Gastroesophageal sphincter (tissue), 4 donors: ENCODE results near the gene SLC66A2. TPM values are rescaled to one million over a fixed set of nuclear protein-coding genes. Genes with fewer than 3 reads are reported as not detected.

Experiments used
- ATAC-seq: fragments of 150-250 bp; one replicate; pipeline ENCODE4 v1.9.1; 2016; ENCODE audit warnings: mild to moderate bottlenecking, moderate library complexity
- H3K27ac ChIP-seq, 4 donors: fragments of 200-600 bp; sonication (generic) in 3 of 4; 1 replicate in 3 of 4; 2 replicates in 1 of 4; pipeline ENCODE4 v1.5.1; 2016 to 2019
- H3K27me3 ChIP-seq: fragments of 200-600 bp; sonication (generic); one replicate; pipeline ENCODE4 v1.5.1; 2019
- H3K36me3 ChIP-seq, 2 donors: fragments of 200-600 bp; sonication (generic); one replicate each; pipeline ENCODE4 v1.5.1; 2019; ENCODE audit warnings: control low read depth in 1 of 2
- H3K4me1 ChIP-seq, 3 donors: fragments of 200-600 bp; sonication (generic); 1 replicate in 2 of 3; 2 replicates in 1 of 3; pipeline ENCODE4 v1.5.1; 2016 to 2019; ENCODE audit warnings: control low read depth in 2 of 3
- H3K4me3 ChIP-seq, 2 donors: fragments of 200-600 bp; sonication (generic); one replicate each; pipeline ENCODE4 v1.5.1; 2019; ENCODE audit warnings: mild to moderate bottlenecking in 1 of 2, moderate library complexity in 1 of 2
- H3K9me3 ChIP-seq, 3 donors: fragments of 200-600 bp; sonication (generic); one replicate each; pipeline ENCODE4 v1.5.1; 2017 to 2019; ENCODE audit warnings: control low read depth in 2 of 3
- EP300 ChIP-seq: sonication (generic); formaldehyde crosslinking; IDR thresholded peaks from one replicate; pipeline ENCODE4 v1.6.1; 2017; ENCODE audit warnings: antibody characterized with exemption, mild to moderate bottlenecking
- POLR2A ChIP-seq, 2 donors: fragments of 450-650 bp; IDR thresholded peaks; one replicate each; pipeline ENCODE4 v1.6.1; 2017; ENCODE audit warnings: antibody characterized with exemption in 2 of 2, mild to moderate bottlenecking in 2 of 2, moderate library complexity in 1 of 2
- POLR2AphosphoS5 ChIP-seq: sonication (generic); formaldehyde crosslinking; IDR thresholded peaks from one replicate; pipeline ENCODE4 v1.6.1; 2017; ENCODE audit warnings: antibody characterized with exemption
- WGBS, 2 donors: methylation state at CpG; one replicate each; pipeline ENCODE4 v1.1.5; 2018; ENCODE audit warnings: low coverage in 1 of 2; 5-methylcytosine and 5-hydroxymethylcytosine counted together
- total RNA-seq, 4 donors: library from RNA; depleted of rRNA; stranded (reverse); fragments of >200 nt; gene quantifications; one replicate each; pipeline ENCODE4 v1.1.0, GENCODE V29; 2016
- TF ChIP-seq, protein P1 (sequence below), 4 experiments: fragments of 200-600 bp in 2 of 4; fragments of 450-650 bp in 2 of 4; sonication (generic) in 1 of 4; IDR thresholded peaks; one replicate each; pipeline ENCODE4 v1.5.1; 2017 to 2019; ENCODE audit warnings: antibody characterized with exemption in 4 of 4, mild to moderate bottlenecking in 2 of 4, moderate library complexity in 2 of 4

SLC66A2 gene
- total RNA-seq, 4 donors from 2014 or later: 32.2 to 42.6 (median 35.6) TPM

DNA sequence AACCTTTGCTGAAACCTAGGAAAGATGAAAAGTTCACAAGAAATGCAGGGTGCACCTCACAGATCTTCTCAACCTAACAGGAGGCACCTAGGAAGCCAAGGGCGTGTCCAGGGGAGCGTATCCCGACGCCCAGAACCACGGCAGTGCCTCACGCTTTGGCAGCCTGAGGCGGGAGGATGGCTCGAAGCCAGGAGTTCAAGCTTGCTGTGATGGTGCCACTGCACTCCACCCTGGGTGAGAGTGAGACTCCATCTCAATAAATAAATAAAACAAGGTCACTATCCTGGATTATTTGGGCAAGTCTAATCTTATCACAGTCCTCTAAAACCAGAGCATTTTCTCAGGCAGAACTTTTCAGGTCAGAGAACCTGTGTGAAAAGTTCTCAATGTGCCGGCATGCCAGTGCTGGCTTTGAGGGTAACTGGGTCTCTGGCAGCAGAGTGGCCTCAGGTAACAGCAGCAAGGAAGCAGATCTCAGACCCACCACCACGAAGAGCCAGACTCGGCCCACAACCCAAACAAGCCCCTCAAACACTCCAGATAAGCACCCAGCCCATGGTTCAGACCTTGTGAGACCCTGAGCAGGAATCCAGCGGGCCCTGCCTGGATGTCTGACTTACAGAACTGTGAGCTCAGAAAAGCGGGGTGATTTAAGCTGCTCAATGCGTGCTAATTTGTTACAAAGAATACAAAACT is 24.7 kb upstream of the SLC66A2 start:
- 74 to 82% methylated on average over 6 to 10 of the region's 14 CpGs for WGBS, 2 donors
- H3K9me3 ChIP-seq: no peaks in the 10 kb centered on the region
- H3K36me3 ChIP-seq: peaks cover 0 to 52% of the 10 kb centered on the region in 2 donors
- no peak overlapping the region for H3K27ac ChIP-seq
- ATAC-seq: no peak
- peaks cover 0 to 10% (median 0%) of the 10 kb centered on the region in 3 donors for H3K4me1 ChIP-seq
- H3K27me3 ChIP-seq: no peaks in the 10 kb centered on the region
- no peak overlapping the region for H3K4me3 ChIP-seq
- TF ChIP-seq POLR2AphosphoS5: no peak
- TF ChIP-seq, protein P1, sequence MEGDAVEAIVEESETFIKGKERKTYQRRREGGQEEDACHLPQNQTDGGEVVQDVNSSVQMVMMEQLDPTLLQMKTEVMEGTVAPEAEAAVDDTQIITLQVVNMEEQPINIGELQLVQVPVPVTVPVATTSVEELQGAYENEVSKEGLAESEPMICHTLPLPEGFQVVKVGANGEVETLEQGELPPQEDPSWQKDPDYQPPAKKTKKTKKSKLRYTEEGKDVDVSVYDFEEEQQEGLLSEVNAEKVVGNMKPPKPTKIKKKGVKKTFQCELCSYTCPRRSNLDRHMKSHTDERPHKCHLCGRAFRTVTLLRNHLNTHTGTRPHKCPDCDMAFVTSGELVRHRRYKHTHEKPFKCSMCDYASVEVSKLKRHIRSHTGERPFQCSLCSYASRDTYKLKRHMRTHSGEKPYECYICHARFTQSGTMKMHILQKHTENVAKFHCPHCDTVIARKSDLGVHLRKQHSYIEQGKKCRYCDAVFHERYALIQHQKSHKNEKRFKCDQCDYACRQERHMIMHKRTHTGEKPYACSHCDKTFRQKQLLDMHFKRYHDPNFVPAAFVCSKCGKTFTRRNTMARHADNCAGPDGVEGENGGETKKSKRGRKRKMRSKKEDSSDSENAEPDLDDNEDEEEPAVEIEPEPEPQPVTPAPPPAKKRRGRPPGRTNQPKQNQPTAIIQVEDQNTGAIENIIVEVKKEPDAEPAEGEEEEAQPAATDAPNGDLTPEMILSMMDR (IDR thresholded peaks at IDR 0.05): no peak
- no peak for TF ChIP-seq EP300
- TF ChIP-seq POLR2A (IDR thresholded peaks at IDR 0.05): no peak

DNA sequence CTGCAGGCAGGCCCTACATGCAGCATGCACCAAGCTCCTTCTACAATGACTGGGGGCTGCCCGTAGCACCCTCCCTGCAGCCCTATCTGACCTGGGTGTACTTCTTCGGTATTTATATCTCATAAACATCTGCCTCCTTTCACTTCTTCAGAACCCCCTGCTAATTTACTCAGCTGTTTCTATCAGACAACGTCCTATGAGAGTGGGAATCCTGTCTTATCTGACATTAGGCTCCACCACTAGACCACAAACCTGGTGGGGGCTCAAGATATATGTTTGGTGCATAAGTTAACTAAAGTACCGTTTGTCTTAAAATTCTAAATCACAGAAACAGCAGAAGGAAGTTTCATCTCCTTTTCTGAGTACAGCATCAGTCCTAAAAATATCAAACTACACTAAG is 23.6 kb upstream of the SLC66A2 start:
- no peak for ATAC-seq
- H3K27me3 ChIP-seq: no peaks in the 10 kb centered on the region
- H3K4me1 ChIP-seq: peaks cover 0 to 10% (median 0%) of the 10 kb centered on the region in 3 donors
- H3K4me3 ChIP-seq: no peak overlapping the region
- no peak for TF ChIP-seq POLR2A (IDR thresholded peaks at IDR 0.05)
- no peak for TF ChIP-seq EP300
- no peaks in the 10 kb centered on the region for H3K9me3 ChIP-seq
- H3K27ac ChIP-seq: no peak overlapping the region
- 88 to 89% methylated on average over 4 of the region's 4 CpGs for WGBS, 2 donors
- H3K36me3 ChIP-seq: peaks cover 0 to 63% of the 10 kb centered on the region in 2 donors

DNA sequence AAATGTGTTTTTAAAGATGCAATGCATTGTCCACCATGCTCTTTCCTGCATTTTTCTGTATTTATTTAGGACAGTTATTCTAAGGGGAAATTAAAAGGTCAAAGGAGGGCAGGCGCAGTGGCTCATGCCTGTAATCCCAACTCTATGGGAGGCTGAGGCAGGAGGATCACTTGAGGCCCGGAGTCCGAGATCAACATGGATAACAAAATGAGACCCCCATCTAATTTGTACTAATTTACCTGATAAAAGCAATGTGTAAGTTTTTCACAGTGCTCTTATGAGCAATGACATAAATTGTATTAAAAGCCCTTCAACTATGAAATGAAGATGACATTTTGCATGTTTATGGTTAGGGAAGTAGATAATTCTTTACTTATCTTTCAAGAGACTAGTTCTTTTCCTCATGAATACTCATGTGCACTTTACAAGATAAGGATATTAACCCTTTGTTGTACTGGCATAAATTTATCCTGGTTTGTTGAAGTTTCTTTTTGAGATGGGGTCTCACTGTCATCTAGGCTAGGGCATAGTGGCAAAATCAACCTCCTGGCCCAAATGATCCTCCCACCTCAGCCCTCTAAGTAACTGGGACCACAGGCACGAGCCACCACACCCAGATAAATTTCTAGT is 22.7 kb upstream of the SLC66A2 start:
- Histone ChIP-seq H3K4me1 (peaks cover 0 to under 1% (median 0%) of the 10 kb centered on the region in 3 donors), H3K9me3 (no peaks in the 10 kb centered on the region), H3K27ac (no peak overlapping the region), H3K4me3 (no peak overlapping the region), H3K36me3 (peaks cover 0 to 68% of the 10 kb centered on the region in 2 donors), H3K27me3 (no peaks in the 10 kb centered on the region)
- no peak for ATAC-seq
- WGBS, 2 donors: 83 to 90% methylated on average over 4 of the region's 4 CpGs
- TF ChIP-seq EP300 (no peak), POLR2A (IDR thresholded peaks at IDR 0.05) (no peak), POLR2AphosphoS5 (no peak)
- TF ChIP-seq, protein P1 (IDR thresholded peaks at IDR 0.05): no peak

DNA sequence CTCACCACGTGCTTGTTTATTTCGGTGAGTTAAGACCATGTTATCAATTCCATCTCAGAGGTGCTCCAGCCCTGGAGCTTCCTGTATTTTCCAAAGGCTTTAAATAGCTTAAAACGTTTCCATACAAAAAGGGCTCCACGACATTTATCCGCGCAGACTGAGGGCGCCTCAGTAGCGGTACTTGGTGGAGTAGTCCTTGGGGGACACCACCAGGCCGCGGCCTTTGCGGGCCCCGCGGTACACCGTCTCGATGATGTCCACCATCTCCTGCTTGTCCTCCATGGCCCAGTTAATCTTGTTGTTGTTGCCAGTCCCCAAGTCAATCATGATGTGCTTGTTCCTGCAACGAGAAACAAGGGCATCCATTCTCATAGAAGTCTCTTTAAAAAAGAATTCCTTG is 22.1 kb upstream of the SLC66A2 start:
- TF ChIP-seq EP300: no peak
- ATAC-seq: no peak
- Histone ChIP-seq H3K4me3 (no peak overlapping the region), H3K27ac (no peak overlapping the region), H3K4me1 (peaks cover 0 to 3% (median 0%) of the 10 kb centered on the region in 3 donors), H3K9me3 (no peaks in the 10 kb centered on the region), H3K36me3 (peaks cover 0 to 68% of the 10 kb centered on the region in 2 donors), H3K27me3 (no peaks in the 10 kb centered on the region)
- WGBS, 2 donors: 86 to 95% methylated on average over 8 to 16 of the region's 16 CpGs

DNA sequence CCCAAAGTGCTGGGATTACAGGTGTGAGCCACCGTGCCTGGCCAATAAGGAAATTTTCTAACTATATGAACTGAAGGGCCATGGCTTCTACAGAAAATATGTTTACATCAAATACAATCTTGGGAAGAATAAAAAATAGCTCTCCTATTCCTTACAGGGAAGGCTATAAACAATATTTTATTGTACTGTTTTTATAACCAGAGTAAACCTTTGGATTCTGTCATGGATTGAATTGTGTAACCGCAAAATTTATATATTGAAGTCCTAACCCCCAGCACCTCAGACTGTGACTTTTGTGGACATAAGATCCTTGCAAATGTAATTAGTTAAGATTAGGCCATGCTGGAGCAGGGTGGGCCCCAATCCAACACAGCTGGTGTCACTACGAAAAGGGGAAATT is 21.3 kb upstream of the SLC66A2 start:
- TF ChIP-seq POLR2AphosphoS5 (no peak), EP300 (no peak), POLR2A (IDR thresholded peaks at IDR 0.05) (no peak)
- TF ChIP-seq, protein P1 (IDR thresholded peaks at IDR 0.05): no peak
- no peak for ATAC-seq
- Histone ChIP-seq H3K4me1 (peaks cover 0 to 6% (median 0%) of the 10 kb centered on the region in 3 donors), H3K27ac (no peak overlapping the region), H3K9me3 (no peaks in the 10 kb centered on the region), H3K27me3 (no peaks in the 10 kb centered on the region), H3K4me3 (no peak overlapping the region), H3K36me3 (peaks cover 0 to 70% of the 10 kb centered on the region in 2 donors)
- 86 to 92% methylated on average over 1 to 2 of the region's 3 CpGs for WGBS, 2 donors

DNA sequence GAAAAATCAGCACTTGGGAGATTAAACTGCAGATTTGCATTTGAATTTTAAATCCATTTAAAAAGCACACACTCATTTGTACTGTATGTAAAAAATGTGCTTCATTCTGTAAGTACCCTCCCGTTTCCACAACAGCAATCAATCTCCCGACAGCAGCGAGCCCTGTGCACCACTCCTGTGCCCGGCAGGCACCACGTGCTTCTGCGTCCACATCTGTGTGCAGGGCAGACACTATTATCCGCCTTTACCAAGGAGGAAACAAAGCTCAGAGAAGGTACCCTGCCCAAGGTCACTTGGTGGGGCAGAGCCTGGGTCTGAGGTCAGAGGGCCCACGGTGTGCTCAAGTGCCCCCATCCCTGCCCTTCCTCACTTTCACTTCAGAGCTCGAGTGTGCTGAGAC is 20.5 kb upstream of the SLC66A2 start:
- TF ChIP-seq POLR2AphosphoS5: no peak
- TF ChIP-seq EP300: no peak
- TF ChIP-seq, protein P1 (IDR thresholded peaks at IDR 0.05): no peak
- no peak for TF ChIP-seq POLR2A (IDR thresholded peaks at IDR 0.05)
- Histone ChIP-seq H3K9me3 (no peaks in the 10 kb centered on the region), H3K36me3 (peaks cover 0 to 75% of the 10 kb centered on the region in 2 donors), H3K27ac (no peak overlapping the region), H3K4me1 (peaks cover 0 to 6% (median 0%) of the 10 kb centered on the region in 3 donors), H3K4me3 (no peak overlapping the region), H3K27me3 (no peaks in the 10 kb centered on the region)
- ATAC-seq: no peak
- 58 to 78% methylated on average over 2 to 6 of the region's 9 CpGs for WGBS, 2 donors
